Epithelial cell of alveolus of lung (primary cell): ENCODE measurements around the gene PI4KA. TPM values are rescaled to one million over a fixed set of nuclear protein-coding genes. Genes with fewer than 3 reads are reported as not detected.

Experiments
- total RNA-seq: library from RNA; depleted of rRNA; stranded (reverse); fragments of >200 nt; gene quantifications from 2 replicates; pipeline ENCODE4 v1.2.1, GENCODE V29; 2015

The PI4KA gene
- total RNA-seq: 24.5 and 35.2 TPM in 2 replicates

DNA sequence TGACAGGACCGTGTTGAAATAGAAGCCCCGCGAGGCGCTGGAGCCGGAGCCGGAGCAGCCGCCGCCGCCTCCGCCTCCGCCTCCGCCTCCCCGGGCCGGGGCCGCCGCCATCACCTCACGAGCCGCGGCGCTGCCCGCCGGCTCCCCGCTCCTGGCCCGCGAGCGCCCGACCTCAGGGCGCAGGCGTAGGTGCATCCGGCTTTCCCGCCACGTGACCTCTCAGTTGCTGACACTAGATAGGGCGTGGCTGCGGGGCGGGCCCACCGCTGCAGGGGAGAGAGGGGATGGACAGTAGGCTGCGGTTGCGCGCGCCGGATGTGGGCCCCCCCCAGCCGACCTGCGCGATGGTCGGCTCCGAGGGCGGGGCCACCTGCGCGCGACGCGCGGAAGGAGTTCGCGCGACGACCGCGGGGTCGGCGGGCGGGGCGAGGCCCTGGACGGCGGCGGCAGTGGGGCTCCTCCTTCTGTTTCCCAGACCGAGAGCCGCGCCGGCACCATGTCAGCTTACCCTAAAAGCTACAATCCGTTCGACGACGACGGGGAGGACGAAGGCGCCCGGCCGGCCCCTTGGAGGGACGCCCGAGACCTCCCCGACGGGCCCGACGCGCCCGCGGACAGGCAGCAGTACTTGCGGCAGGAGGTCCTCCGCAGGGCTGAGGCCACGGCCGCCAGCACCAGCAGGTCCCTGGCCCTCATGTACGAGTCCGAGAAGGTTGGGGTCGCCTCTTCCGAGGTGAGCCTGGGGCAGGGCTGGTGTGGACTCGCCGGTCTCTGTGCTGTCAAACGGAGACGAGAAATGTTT is at the start of gene PI4KA, which contains the start of gene SNAP29:
TSS of gene PI4KA (minus strand) at position 197 of the 802 bp plus-strand sequence. CDS start at position 111, 86 bp downstream.
TSS of gene SNAP29 (plus strand) at position 393 of the 802 bp plus-strand sequence. CDS start at position 497, 104 bp downstream.

DNA sequence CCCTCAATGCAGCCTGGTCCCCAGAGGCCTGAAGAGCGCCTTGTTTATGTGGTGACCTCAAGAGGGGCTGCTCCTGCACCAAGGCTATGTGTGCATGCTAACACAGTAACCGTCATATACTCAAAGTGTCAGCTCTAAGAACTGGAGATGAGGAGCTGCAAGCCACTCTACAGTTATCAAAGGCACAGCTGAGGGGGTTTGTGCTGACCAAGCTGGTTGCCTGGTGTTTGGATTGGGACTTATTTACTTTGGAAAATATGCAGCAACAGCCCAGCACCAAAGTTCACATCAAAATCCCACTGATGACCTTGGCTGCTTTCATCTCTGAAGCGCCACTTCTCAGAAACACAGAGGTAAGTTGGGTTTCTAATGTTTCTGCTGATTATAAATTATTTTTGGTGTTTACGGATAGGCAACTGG is 84.8 kb downstream of the PI4KA start, which contains the start of gene SERPIND1:
TSS of gene SERPIND1 (plus strand) at position 321 of the 420 bp plus-strand sequence. CDS start 5,200 bp downstream, outside the sequence.

Other genes with a start within 250 kb of the PI4KA start
- not detected in 2 replicates for gene SERPIND1, start 84.7 kb downstream of the PI4KA start, total RNA-seq
- 11.5 and 18.0 TPM in 2 replicates for gene SNAP29, start 196 bp upstream of the PI4KA start, total RNA-seq
- gene CRKL, start 58.6 kb upstream of the PI4KA start, total RNA-seq: 38.0 and 43.7 TPM in 2 replicates
- 0.13 and 0.80 TPM in 2 replicates for gene AIFM3, start 108.4 kb upstream of the PI4KA start, total RNA-seq
- 27.3 and 50.3 TPM in 2 replicates for gene LZTR1, start 123.5 kb upstream of the PI4KA start, total RNA-seq
- gene THAP7, start 143.3 kb upstream of the PI4KA start, total RNA-seq: 32.7 and 38.4 TPM in 2 replicates
- gene P2RX6, start 156.4 kb upstream of the PI4KA start, total RNA-seq: under 0.01 and 2.1 TPM in 2 replicates
- 0.13 TPM in 1 of 2 replicates, not detected in the other for gene SLC7A4, start 173.8 kb upstream of the PI4KA start, total RNA-seq
- not detected in 2 replicates for gene LRRC74B, start 187.1 kb upstream of the PI4KA start, total RNA-seq